Activated CD4-positive, alpha-beta T cell treated with anti-CD3 and anti-CD28 coated beads, Interleukin-2, amount 10 ng/mL, durations not matched to agents 7 days and 5 days (primary cell): ENCODE data around the gene IGSF6. TPM values are rescaled to one million over a fixed set of nuclear protein-coding genes. Genes with fewer than 3 reads are reported as not detected.
"Not testable (repeated sequence)": the region's sequence is repeated elsewhere in the genome, so short reads cannot be mapped to it uniquely, and the experiment has no call there.

ENCODE experiments used
- CTCF ChIA-PET: fragments of 350-600 bp; sonication (Branson Sonifier 250); formaldehyde crosslinking; loops from one replicate; lab custom pipeline; 2021; ENCODE audit warnings: antibody characterized with exemption; lab: Charles Lee
- POLR2A ChIA-PET: fragments of 350-600 bp; sonication (Branson Sonifier 250); formaldehyde crosslinking; loops from one replicate; lab custom pipeline; 2021; ENCODE audit warnings: antibody characterized with exemption; lab: Charles Lee
- DNase-seq: peaks from one replicate; pipeline ENCODE4 v3.0.0-alpha.2; 2020
- H3K27ac Mint-ChIP-seq: one replicate; pipeline ENCODE4 v1.8.0; 2021; ENCODE audit warnings: mild to moderate bottlenecking, moderate library complexity, mixed read lengths
- H3K27me3 Mint-ChIP-seq: one replicate; pipeline ENCODE4 v1.8.0; 2021; ENCODE audit warnings: mixed read lengths
- H3K36me3 Mint-ChIP-seq: one replicate; pipeline ENCODE4 v1.8.0; 2021; ENCODE audit warnings: low read depth, mixed read lengths
- H3K4me1 Mint-ChIP-seq: one replicate; pipeline ENCODE4 v1.8.0; 2021; ENCODE audit warnings: mixed read lengths
- H3K4me3 Mint-ChIP-seq: one replicate; pipeline ENCODE4 v1.8.0; 2021; ENCODE audit warnings: mild to moderate bottlenecking, moderate library complexity, mixed read lengths
- H3K9me3 Mint-ChIP-seq: one replicate; pipeline ENCODE4 v1.8.0; 2021; ENCODE audit warnings: mixed read lengths
- total RNA-seq, 2 experiments: library from RNA; stranded (reverse); gene quantifications; one replicate each; pipeline ENCODE4 v1.2.3, GENCODE V29; 2021

IGSF6 gene
- total RNA-seq, 2 experiments from 2014 or later = 0.15 to 0.25 TPM

DNA sequence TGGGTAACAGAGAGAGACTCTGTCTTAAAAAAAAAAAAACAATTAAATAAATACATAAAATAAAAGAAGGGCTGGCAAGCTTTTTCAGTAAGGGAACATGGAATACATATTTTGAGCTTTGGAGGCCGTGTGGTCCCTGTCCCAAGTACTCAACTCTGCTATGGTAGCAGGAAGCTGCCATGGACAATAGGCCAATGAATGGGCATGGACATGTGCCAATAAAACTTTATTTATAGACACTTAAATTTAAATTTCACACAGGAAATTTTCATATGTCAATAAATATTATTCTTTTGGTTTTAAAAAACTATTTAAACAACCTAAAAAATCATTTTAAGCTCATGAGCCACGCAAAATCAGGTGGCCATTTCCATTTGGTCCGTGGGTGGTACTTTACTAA lies 15.2 kb upstream of the IGSF6 start:
- H3K36me3 Mint-ChIP-seq = no peaks in the 10 kb centered on the region
- CTCF ChIA-PET = no interaction called here

DNA sequence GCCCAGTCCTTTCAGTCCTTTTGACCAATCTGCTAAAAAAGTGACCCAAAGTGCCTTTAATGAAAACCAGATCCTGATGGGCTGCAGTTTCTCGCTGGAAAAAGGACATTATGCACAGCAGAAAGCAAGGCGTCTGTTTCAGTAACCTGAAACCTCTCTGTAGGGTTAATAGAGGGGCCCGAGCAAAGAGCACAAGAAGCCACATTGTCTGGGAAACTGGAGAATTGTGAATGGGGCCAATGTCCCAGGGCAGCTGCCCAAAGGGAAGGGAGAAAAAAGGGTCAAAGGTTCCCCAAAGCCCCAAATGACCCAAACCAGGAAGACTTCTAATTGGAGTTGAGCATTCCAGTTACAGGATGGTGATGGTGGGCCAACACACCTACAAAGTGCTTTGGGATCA lies 14.4 kb upstream of the IGSF6 start:
- CTCF ChIA-PET = interaction anchor here (2.7 kb wide), 1 partner anchor 41 kb away, joined by 8 read pairs; no protein-coding TSS in a partner anchor
- peaks cover 23% of the 10 kb centered on the region for H3K27me3 Mint-ChIP-seq
- POLR2A ChIA-PET = no interaction called here

More for the DNA sequence above, 15.2 kb upstream of the IGSF6 start:
- Mint-ChIP-seq H3K4me3 (no peak overlapping the region), H3K27me3 (peaks cover 23% of the 10 kb centered on the region), H3K27ac (no peak overlapping the region), H3K4me1 (peaks cover 3% of the 10 kb centered on the region), H3K9me3 (no peaks in the 10 kb centered on the region)
- POLR2A ChIA-PET = no interaction called here
- DNase-seq = no peak

DNA sequence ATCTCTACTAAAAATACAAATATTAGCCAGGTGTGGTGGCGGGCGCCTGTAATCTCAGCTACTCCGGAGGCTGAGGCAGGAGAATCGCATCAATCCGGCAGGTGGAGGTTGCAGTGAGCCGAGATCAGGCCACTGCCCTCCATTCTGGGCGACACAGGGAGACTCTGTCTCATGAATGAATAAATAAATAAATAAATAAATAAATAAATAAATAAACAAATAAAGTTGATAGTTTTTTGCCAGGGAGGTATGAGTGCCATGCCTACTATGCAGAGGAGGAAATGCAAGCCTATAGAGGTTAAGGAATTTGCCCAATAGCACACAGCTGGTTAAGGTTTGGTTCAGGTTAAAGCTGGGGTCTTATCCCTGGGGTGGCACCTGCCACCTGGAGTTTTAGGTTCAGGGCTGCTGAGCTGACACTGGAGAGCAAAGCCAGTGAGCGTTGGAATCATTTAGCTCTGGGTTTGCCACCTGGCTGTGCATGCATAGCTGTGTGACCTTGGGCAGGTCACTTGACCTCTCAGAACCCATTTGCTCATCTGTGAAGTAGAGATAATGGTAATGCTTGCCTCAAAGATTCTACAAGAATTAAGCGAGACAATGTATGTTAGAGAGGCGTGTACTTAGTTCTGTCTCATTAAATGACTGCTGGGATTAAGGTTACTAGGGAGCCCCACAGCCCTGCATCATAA lies 12.5 kb upstream of the IGSF6 start:
- CTCF ChIA-PET = interaction anchor here (2.7 kb wide), 1 partner anchor 43 kb away, joined by 8 read pairs; no protein-coding TSS in a partner anchor
- Mint-ChIP-seq H3K27ac (no peak overlapping the region), H3K4me3 (no peak overlapping the region), H3K4me1 (peaks cover 16% of the 10 kb centered on the region), H3K27me3 (peaks cover 14% of the 10 kb centered on the region), H3K36me3 (no peaks in the 10 kb centered on the region), H3K9me3 (no peaks in the 10 kb centered on the region)
- no peak for DNase-seq
- POLR2A ChIA-PET = interaction anchor here (0.7 kb wide), 1 partner anchor 39 kb away, joined by 3 read pairs; no protein-coding TSS in a partner anchor

More for the DNA sequence above, 14.4 kb upstream of the IGSF6 start:
- Mint-ChIP-seq H3K4me1 (peaks cover 4% of the 10 kb centered on the region), H3K27ac (no peak overlapping the region), H3K36me3 (no peaks in the 10 kb centered on the region), H3K4me3 (no peak overlapping the region), H3K9me3 (no peaks in the 10 kb centered on the region)
- no peak for DNase-seq

DNA sequence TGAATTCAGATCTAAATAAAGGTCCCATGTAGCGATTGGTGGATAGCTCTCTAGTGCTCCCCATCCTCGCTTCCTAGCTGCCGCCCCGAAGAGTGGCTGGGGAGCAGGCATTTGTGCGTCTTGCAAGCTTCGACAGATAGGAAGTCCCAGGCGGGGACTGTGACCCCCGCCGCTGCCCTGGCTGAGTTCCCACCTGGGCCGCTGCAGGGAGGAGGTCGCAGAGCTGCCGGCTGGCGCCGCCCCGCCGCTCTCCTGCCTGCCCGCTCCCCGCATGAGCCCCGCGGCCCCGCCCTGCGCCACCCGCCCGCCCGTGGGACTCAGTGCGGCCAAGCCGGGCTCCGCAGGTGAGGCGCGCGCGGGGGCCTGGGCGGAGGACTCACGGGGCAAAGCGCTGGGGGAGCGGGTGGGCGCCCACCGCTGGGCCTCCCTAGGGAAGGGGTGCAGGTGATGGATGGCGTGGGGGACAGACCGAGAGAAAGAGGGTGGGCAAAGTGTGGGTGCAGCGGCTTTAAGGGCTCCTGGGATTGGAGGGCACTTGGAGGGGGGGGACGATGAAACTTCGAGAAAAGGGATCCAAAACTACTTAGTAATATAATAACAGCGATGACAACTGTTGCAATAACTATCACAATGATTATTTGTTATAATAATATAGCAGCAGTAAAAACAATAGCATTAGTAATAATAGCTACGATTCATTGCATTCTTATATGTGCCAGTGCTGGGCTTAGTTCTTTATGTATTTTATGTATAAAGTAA lies 11.7 kb upstream of the IGSF6 start, which contains the start of gene OTOA:
OTOA (plus strand) TSS at position 80 of the 759 bp plus-strand sequence. CDS start 14,547 bp downstream, outside the sequence.
- Mint-ChIP-seq H3K4me3 (peak within 1 kb of the TSS; percentile 41), H3K27me3 (peaks cover 14% of the 10 kb centered on the region), H3K36me3 (no peaks in the 10 kb centered on the region), H3K27ac (no peak within 1 kb of the TSS), H3K9me3 (no peaks in the 10 kb centered on the region), H3K4me1 (peaks cover 16% of the 10 kb centered on the region)
- ChIA-PET POLR2A (interaction anchor here (0.6 kb wide), 1 partner anchor 24 kb away, joined by 3 read pairs; no protein-coding TSS in a partner anchor), CTCF (interaction anchor here (0.6 to 2.7 kb wide), 2 partner anchors 39 to 44 kb away, joined by 3 to 8 read pairs; no protein-coding TSS in a partner anchor)
- peak; percentile 11 for DNase-seq

DNA sequence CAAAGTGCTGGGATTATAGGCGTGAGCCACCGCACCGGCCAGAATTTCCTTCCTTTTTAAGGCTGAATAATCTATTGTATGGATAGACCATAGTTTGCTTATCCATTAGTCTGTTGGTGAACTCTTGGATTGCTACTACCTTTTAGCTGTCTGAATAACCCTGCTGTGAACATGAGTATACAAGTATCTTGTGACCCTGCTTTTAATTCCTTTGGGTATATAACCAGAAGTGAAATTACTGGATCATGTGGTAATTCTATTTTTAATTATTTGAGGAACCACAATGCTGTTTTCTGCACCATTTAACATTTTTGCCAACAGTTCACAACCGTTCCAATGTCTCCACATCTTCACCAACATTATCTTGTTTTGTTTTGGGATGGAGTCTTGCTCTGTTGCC lies 6.7 kb upstream of the IGSF6 start:
- H3K9me3 Mint-ChIP-seq = no peaks in the 10 kb centered on the region
- no peak overlapping the region for H3K27ac Mint-ChIP-seq
- H3K27me3 Mint-ChIP-seq = peaks cover 5% of the 10 kb centered on the region
- POLR2A ChIA-PET = no interaction called here
- CTCF ChIA-PET = no interaction called here
- H3K4me1 Mint-ChIP-seq = peaks cover 45% of the 10 kb centered on the region
- H3K36me3 Mint-ChIP-seq = peaks cover 13% of the 10 kb centered on the region
- H3K4me3 Mint-ChIP-seq = no peak overlapping the region
- no peak for DNase-seq

DNA sequence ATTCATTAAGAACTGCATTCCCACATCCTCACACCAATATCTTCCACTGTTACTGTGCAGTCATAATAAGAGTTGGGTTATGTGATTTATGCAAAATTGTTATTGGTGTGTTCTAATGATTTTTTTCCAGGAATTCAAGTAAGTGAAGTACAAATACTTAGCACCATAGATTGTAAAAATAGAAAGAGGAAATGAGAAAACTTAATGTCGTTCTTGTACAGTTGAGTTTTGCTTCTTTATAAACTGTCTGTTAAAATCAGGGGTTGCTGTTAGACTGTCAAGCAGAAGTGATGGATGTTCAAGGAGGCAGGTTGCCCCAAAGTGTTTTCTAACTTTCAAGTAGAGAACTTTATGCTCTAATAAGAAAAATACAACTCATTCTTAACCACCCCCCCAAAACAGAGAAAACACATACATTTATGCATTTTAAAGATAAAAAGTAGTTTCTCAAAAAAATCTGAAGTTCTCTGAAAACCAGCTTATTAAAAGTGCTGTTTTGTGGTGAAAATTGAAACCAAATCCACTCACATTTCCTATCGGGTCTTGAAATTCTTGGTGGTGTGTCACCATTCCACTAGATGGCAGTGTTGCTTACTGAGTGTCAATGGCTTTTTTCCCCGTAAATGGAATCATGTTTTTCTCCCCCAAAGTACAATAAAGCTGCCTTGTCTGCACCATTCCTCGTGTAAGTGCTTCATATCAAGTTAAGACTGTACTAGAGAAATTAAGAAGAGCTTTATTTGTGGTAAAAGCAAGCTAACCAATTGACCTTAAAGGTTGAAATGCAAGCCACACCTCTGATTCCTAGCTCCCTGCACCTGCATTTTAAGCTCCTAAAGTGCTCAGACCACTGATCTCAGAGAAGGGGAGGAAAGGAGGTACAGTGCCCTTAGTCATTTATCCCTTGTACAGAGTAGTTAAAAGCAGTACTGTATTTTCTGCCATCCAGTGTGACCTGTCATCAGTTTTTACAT lies 4.7 kb upstream of the IGSF6 start:
- Mint-ChIP-seq H3K9me3 (no peaks in the 10 kb centered on the region), H3K36me3 (peaks cover 15% of the 10 kb centered on the region), H3K27ac (no peak overlapping the region), H3K4me3 (no peak overlapping the region), H3K4me1 (peaks cover 43% of the 10 kb centered on the region), H3K27me3 (no peaks in the 10 kb centered on the region)
- peak; percentile 63 for DNase-seq
- CTCF ChIA-PET = interaction anchor here (0.8 to 2.0 kb wide), 11 partner anchors 9 to 343 kb away, joined by 3 to 7 read pairs (median 3); no protein-coding TSS in a partner anchor
- POLR2A ChIA-PET = no interaction called here

DNA sequence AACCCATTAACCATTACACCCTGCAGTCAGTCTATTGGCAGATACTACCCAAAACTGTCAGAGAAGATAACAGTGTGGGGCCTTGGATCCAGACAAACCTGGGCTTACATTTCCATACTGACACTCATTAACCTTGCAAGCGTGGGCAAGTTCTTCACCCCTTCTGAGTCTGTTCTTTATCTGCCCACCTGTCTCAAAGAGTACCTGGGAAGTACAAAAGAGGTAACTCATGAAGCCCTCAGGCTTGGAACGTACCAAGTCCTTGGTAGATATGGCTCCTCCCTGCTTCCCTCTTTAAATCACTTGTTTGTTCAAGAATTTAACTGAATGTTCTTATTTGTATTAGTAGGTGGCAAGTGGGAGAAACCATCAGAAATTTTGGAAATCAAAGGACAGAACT lies 2.5 kb upstream of the IGSF6 start:
- CTCF ChIA-PET = no interaction called here
- H3K27me3 Mint-ChIP-seq = no peaks in the 10 kb centered on the region
- H3K4me3 Mint-ChIP-seq = no peak overlapping the region
- no peak for DNase-seq
- peaks cover 15% of the 10 kb centered on the region for H3K36me3 Mint-ChIP-seq
- POLR2A ChIA-PET = no interaction called here
- H3K4me1 Mint-ChIP-seq = peaks cover 36% of the 10 kb centered on the region
- no peak overlapping the region for H3K27ac Mint-ChIP-seq
- H3K9me3 Mint-ChIP-seq = no peaks in the 10 kb centered on the region

DNA sequence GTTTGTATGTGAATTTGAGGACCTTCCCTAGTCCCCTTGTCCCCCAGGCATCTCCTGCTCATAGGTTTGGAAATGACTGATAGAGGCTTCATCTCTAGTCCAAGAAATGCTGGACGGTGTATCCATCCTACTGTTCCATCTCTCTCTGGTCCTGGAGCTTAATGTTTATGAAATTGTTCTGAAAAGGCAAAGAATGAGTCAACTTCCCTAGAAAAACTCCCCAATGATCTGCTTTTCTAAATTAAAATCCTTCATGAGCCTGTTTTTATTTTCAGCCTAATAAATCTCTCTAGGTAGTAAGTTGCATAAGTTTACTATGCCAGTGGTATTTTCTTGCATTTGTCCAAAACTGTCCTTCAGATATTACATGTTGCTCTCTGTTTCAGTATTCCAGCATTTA lies 2.1 kb upstream of the IGSF6 start:
- ChIA-PET CTCF (no interaction called here), POLR2A (no interaction called here)
- no peak overlapping the region for H3K4me3 Mint-ChIP-seq

DNA sequence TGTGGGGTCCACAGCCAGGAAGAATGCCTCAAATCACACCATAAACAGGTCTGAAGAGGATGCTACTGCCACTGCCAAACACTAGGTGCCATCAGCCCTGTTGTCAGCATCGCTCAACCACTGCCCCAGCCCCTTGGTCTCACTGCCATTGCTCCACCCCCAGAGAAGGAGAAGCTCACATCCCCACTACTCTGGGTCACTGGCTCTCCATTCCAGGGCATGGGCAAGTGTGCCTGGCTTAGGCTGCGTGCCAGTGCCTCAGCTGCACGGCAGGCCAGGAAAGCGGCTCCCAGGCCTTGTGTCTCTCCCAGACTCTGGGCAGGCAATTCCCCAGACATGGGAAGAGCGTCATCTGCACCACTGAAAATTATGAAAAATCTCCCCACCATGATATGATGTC lies 1.2 kb upstream of the IGSF6 start:
- H3K27ac Mint-ChIP-seq = no peak overlapping the region
- H3K27me3 Mint-ChIP-seq = no peaks in the 10 kb centered on the region
- H3K4me3 Mint-ChIP-seq = no peak overlapping the region
- H3K9me3 Mint-ChIP-seq = no peaks in the 10 kb centered on the region
- H3K4me1 Mint-ChIP-seq = peaks cover 41% of the 10 kb centered on the region
- DNase-seq = no peak
- peaks cover 15% of the 10 kb centered on the region for H3K36me3 Mint-ChIP-seq
- POLR2A ChIA-PET = no interaction called here
- CTCF ChIA-PET = no interaction called here

More for the DNA sequence above, 2.1 kb upstream of the IGSF6 start:
- H3K36me3 Mint-ChIP-seq = peaks cover 15% of the 10 kb centered on the region
- DNase-seq = no peak
- no peaks in the 10 kb centered on the region for H3K9me3 Mint-ChIP-seq
- peaks cover 36% of the 10 kb centered on the region for H3K4me1 Mint-ChIP-seq
- H3K27ac Mint-ChIP-seq = no peak overlapping the region
- no peaks in the 10 kb centered on the region for H3K27me3 Mint-ChIP-seq

DNA sequence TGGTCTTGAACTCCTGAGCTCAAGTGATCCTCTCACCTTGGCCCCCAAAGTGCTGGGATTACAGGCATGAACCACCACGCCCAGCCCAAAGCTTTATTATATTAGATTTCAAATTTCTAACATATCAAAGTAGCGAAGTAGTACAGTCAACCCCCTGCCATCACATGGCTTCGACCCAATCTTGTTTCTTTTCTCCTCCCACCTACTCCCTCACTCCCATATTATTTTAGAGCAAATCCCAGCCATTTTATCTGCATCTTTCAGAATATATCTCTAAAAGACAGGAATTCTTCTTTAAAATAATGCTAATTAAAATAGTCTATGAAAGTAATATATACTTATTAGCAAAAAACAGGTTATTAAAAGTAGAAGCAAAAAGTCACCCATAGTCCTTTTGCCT lies 893 bp downstream of the IGSF6 start:
- H3K4me1 Mint-ChIP-seq = peaks cover 44% of the 10 kb centered on the region
- no peak overlapping the region for H3K27ac Mint-ChIP-seq
- no peak for DNase-seq
- POLR2A ChIA-PET = no interaction called here
- no peak overlapping the region for H3K4me3 Mint-ChIP-seq
- no peaks in the 10 kb centered on the region for H3K27me3 Mint-ChIP-seq
- peaks cover 16% of the 10 kb centered on the region for H3K36me3 Mint-ChIP-seq
- CTCF ChIA-PET = no interaction called here
- no peaks in the 10 kb centered on the region for H3K9me3 Mint-ChIP-seq

DNA sequence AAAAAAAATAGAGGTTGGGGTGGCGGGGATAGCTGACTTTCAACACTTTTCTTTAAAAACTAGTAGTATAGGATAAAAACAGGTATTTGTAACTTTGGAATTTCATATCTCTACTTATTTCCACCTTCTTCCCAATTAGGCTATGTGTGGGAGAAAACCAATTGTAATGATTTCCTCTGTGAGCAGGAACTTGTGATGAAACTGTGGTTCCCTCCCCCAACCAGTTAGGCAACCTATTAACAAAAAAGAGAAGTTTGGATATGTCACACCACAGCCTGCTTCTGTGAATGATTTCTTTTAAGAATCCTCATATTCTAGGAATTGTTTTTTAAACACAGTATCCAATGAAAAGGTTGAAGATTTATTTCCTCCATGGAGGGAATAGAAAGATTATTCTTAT lies 1.9 kb downstream of the IGSF6 start:
- POLR2A ChIA-PET = no interaction called here
- H3K4me1 Mint-ChIP-seq = peaks cover 49% of the 10 kb centered on the region
- peaks cover 9% of the 10 kb centered on the region for H3K36me3 Mint-ChIP-seq
- CTCF ChIA-PET = no interaction called here
- H3K4me3 Mint-ChIP-seq = no peak overlapping the region
- no peak overlapping the region for H3K27ac Mint-ChIP-seq
- H3K27me3 Mint-ChIP-seq = no peaks in the 10 kb centered on the region
- no peaks in the 10 kb centered on the region for H3K9me3 Mint-ChIP-seq
- DNase-seq = no peak

DNA sequence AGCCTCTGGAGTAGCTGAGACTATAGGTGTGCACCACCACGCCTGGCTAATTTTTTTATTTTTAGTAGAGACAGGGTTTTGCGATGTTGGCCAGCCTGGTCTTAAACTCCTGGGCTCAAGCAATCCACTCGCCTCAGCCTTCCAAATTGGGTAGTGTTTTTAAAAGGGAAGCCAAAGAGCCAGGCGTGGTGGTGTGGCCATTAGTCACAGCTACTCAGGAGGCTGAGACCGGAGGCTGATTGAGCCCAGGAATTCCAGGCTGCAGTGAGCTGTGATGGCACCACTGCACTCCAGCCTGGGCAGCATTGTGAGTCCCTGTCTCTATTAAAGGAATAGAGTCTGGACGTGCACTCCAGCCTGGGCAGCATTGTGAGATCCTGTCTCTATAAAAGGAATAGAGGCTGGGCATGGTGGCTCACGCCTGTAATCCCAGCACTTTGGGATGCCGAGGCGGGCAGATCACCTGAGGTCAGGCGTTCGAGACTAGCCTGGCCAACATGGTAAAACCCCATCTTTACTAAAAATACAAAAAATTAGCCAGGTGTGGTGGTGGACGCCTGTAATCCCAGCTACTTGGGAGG lies 2.5 kb downstream of the IGSF6 start:
- DNase-seq, CTCF ChIA-PET, H3K36me3 Mint-ChIP-seq: not testable (repeated sequence)

More for the DNA sequence above, 2.5 kb downstream of the IGSF6 start:
- H3K4me1 Mint-ChIP-seq = peaks cover 53% of the 10 kb centered on the region
- H3K27ac Mint-ChIP-seq, H3K9me3 Mint-ChIP-seq, H3K27me3 Mint-ChIP-seq, POLR2A ChIA-PET, H3K4me3 Mint-ChIP-seq: not testable (repeated sequence)
